GM12865 (cell line): ENCODE results near the gene RBM17.

Experiments
- DNase-seq: peaks from one replicate; pipeline ENCODE4 v3.0.0; 2010; ENCODE audit warnings: low read depth
- H3K4me3 ChIP-seq: 2 replicates; pipeline ENCODE4 v1.5.1; 2011; ENCODE audit warnings: mild to moderate bottlenecking, low read depth, low read length, control low read depth
- CTCF ChIP-seq: IDR thresholded peaks from 2 replicates; pipeline ENCODE4 v1.5.1; 2011; ENCODE audit warnings: low read length, control low read depth, low read depth, inconsistent platforms; ENCODE audit not compliant: insufficient read depth; ENCODE audit errors: missing control alignments

RBM17 gene

GRCh38 chr10:6065835-6066234 is 23.0 kb upstream of the RBM17 start:
- no peak overlapping the region for H3K4me3 ChIP-seq
- no peak for TF ChIP-seq CTCF
- DNase-seq = no peak

GRCh38 chr10:6067457-6067856 is 21.4 kb upstream of the RBM17 start:
- H3K4me3 ChIP-seq = no peak overlapping the region
- DNase-seq = no peak
- TF ChIP-seq CTCF = no peak

- no peak for TF ChIP-seq CTCF
- DNase-seq = no peak
- no peak overlapping the region for H3K4me3 ChIP-seq
Measured at GRCh38 chr10:6068006-6068405, 20.8 kb upstream of the RBM17 start.

- TF ChIP-seq CTCF = no peak
- peak; percentile 53 for DNase-seq
- no peak overlapping the region for H3K4me3 ChIP-seq
Measured at GRCh38 chr10:6068422-6068821, 20.4 kb upstream of the RBM17 start.

GRCh38 chr10:6069081-6069931 is 19.5 kb upstream of the RBM17 start:
- TF ChIP-seq CTCF = no peak
- H3K4me3 ChIP-seq = no peak overlapping the region
- no peak for DNase-seq

GRCh38 chr10:6070660-6071059 is 18.2 kb upstream of the RBM17 start:
- TF ChIP-seq CTCF = no peak
- DNase-seq = no peak
- no peak overlapping the region for H3K4me3 ChIP-seq
